CD4-positive, alpha-beta memory T cell (primary cell): ENCODE data around the gene ERCC1. TPM values are rescaled to one million over a fixed set of nuclear protein-coding genes. Genes with fewer than 3 reads are reported as not detected.
A peak's percentile ranks its signal among the peaks of the same experiment; 100 is the strongest.

Experiments
- CTCF ChIA-PET: fragments of 350-600 bp; sonication (Branson Sonifier 250); formaldehyde crosslinking; loops from one replicate; lab custom pipeline; 2021; ENCODE audit warnings: inconsistent platforms; ENCODE audit not compliant: partially characterized antibody; lab: Charles Lee
- POLR2A ChIA-PET: fragments of 350-600 bp; sonication (Branson Sonifier 250); formaldehyde crosslinking; loops from one replicate; lab custom pipeline; 2021; ENCODE audit not compliant: partially characterized antibody; lab: Charles Lee
- DNase-seq, 5 donors: peaks; one replicate each; pipeline versions ENCODE4 v3.0.0 to v3.0.0-alpha.2; 2020 to 2022; ENCODE audit warnings: mixed read lengths in 1 of 5
- H3K27ac ChIP-seq: one replicate; pipeline ENCODE4 v1.7.0; 2013; ENCODE audit warnings: low read depth, low read length
- H3K27me3 ChIP-seq: 2 replicates; pipeline ENCODE4 v1.7.0; 2013; ENCODE audit warnings: mild to moderate bottlenecking, low read length, moderate library complexity; ENCODE audit not compliant: insufficient read depth
- H3K36me3 ChIP-seq: 2 replicates; pipeline ENCODE4 v1.7.0; 2013; ENCODE audit warnings: mild to moderate bottlenecking, low read length, moderate library complexity; ENCODE audit not compliant: insufficient read depth
- H3K4me1 ChIP-seq: 2 replicates; pipeline ENCODE4 v1.7.0; 2013; ENCODE audit warnings: mild to moderate bottlenecking, low read length, moderate library complexity; ENCODE audit not compliant: insufficient read depth
- H3K4me3 ChIP-seq, 2 donors: one replicate each; pipeline ENCODE4 v1.7.0; 2013; ENCODE audit warnings: low read length in 2 of 2, mild to moderate bottlenecking in 1 of 2
- H3K9me3 ChIP-seq, 2 donors: one replicate each; pipeline ENCODE4 v1.7.0; 2013; ENCODE audit warnings: low read length in 2 of 2, control low read depth in 1 of 2; ENCODE audit not compliant: control insufficient read depth in 1 of 2
- H3K27ac Mint-ChIP-seq, 7 donors: one replicate each; pipeline ENCODE4 v1.8.0; 2020 to 2021; ENCODE audit warnings: mixed read lengths in 7 of 7, mild to moderate bottlenecking in 6 of 7, inconsistent platforms in 3 of 7, moderate library complexity in 3 of 7
- H3K27me3 Mint-ChIP-seq, 2 donors: one replicate each; pipeline ENCODE4 v1.8.0; 2020 to 2021; ENCODE audit warnings: mixed read lengths in 2 of 2
- H3K36me3 Mint-ChIP-seq, 2 donors: one replicate each; pipeline ENCODE4 v1.8.0; 2020 to 2021; ENCODE audit warnings: mixed read lengths in 2 of 2, inconsistent platforms in 1 of 2, mild to moderate bottlenecking in 1 of 2
- H3K4me1 Mint-ChIP-seq, 4 donors: one replicate each; pipeline ENCODE4 v1.8.0; 2020 to 2021; ENCODE audit warnings: mixed read lengths in 4 of 4, mild to moderate bottlenecking in 1 of 4
- H3K4me3 Mint-ChIP-seq, 8 donors: one replicate each; pipeline ENCODE4 v1.8.0; 2020 to 2021; ENCODE audit warnings: mixed read lengths in 8 of 8, mild to moderate bottlenecking in 7 of 8, moderate library complexity in 6 of 8, inconsistent platforms in 3 of 8
- H3K9me3 Mint-ChIP-seq, 8 donors: one replicate each; pipeline ENCODE4 v1.8.0; 2020 to 2021; ENCODE audit warnings: mixed read lengths in 8 of 8, mild to moderate bottlenecking in 5 of 8, inconsistent platforms in 3 of 8, moderate library complexity in 1 of 8
- intact Hi-C: fragments of 100-400 bp; cut with micrococcal nuclease; formaldehyde crosslinking; loops from one replicate; pipeline ENCODE4 v1.15.1; 2023
- polyA plus RNA-seq, 2 donors: library from polyadenylated mRNA; unstranded; fragments of 300-500 nt; fragmentation: Illumina TruSeq; gene quantifications; one replicate each; pipeline ENCODE4 v1.2.3, GENCODE V29; 2021
- total RNA-seq, 2 experiments: library from RNA; stranded (reverse); gene quantifications; one replicate each; pipeline ENCODE4 v1.2.3, GENCODE V29; 2021

The ERCC1 gene
- total and polyA plus RNA-seq, 4 experiments from 2014 or later, result 36.2 to 46.9 (median 42.4) TPM

DNA sequence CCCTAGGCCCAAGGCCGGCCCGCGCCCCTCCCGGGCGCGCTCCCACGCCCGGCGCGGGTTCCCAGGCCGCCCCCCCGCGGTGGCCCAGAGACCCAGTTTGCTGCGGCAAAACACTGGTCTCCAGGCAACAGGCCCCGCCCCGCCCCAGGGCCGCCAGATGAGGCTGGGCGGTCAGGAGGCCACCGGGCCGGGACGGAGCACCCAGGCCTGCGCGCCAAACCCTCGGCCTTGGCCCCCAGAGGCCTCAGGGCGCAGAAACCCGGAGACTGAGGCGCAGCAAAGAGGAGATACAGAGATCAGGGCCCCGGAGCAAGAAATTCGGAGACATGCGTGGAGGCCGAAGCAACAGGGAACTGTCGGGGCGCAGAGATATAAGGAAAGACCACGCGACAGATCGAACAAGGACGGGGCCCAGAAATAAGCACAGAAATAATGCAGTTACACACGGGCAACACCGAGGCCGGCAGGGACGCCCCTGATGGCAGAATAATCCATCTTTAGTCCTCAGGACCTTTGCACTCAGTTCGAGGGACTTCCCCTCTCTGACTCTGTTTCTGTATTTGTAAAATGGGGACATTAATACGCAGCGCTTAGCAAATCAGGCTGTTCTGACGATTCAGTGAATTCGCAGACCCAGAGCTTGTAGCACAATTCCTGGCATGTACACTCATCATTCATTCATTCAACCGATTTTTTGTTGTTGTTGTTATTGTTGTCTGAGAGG lies 20.8 kb upstream of the ERCC1 start:
- ChIA-PET CTCF (interaction anchor here (1.0 to 6.4 kb wide), 6 partner anchors 24 to 41 kb away, joined by 3 to 72 read pairs (median 10); partner anchors contain the start of gene FOSB), POLR2A (interaction anchor here (4.3 to 15.5 kb wide), 2 partner anchors 24 to 34 kb away, joined by 24 to 240 read pairs; partner anchors contain the start of gene FOSB)
- H3K4me1 ChIP-seq, result peaks cover 53% of the 10 kb centered on the region
- intact Hi-C loops, result no loop called here
- peak overlapping the region; percentile 78 for H3K27ac ChIP-seq
- Mint-ChIP-seq H3K36me3 (peaks cover 0 to 15% of the 10 kb centered on the region in 2 donors), H3K27ac (peak overlapping the region; percentile 85 to 98 (median 96)), H3K9me3 (no peaks in the 10 kb centered on the region), H3K27me3 (no peaks in the 10 kb centered on the region), H3K4me1 (peaks cover 37 to 79% (median 57%) of the 10 kb centered on the region in 4 donors), H3K4me3 (peak overlapping the region; percentile 37 to 86 (median 62))
- H3K27me3 ChIP-seq, result no peaks in the 10 kb centered on the region
- H3K9me3 ChIP-seq, result no peaks in the 10 kb centered on the region
- H3K4me3 ChIP-seq, result peak overlapping the region in 1 of 2 donors; percentile 30
- DNase-seq, result peak; percentile 82 to 85 (median 84)
- no peaks in the 10 kb centered on the region for H3K36me3 ChIP-seq

DNA sequence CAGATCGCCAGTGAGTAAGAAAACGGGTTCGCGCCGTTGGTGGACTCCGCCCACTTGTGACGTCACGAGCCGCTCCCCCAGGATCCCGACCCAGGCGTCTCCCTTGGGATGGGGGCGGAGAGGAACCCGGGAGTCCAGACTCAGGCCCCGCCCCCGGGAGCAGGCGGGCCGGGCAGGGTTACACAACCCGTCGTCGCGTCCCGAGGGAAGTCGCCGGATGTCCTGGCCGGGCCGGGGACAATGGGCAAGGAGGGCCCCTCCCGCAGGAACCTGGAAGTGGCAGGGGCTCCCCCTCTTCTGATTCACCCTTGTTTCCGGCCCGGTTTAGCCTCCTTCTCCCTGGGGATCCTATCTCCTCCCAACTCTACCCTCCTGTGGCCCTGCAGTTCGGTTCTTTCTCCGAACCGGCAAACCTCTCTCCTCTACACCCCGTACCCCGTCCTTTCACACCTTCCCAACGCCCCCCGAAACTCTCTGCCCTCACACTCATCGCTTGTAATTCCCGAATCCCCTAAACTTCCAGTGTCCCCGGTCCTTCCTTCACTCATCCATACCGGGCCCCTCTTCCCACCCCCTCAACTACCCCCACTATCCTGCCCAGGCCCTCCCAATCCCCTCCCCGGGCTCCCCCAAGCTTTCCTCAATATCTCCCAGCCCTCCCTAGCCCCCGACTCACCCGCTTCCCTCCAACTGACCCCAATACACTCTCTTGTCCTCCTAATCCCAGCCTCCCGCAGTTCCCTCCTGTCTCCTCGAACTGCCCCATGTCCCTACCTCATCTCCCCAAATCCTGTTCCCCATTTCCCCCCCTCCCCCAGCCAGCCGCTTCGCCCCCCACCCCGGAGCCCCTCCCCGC lies 20.0 kb upstream of the ERCC1 start:
- Mint-ChIP-seq H3K9me3 (no peaks in the 10 kb centered on the region), H3K4me1 (peaks cover 31 to 71% (median 50%) of the 10 kb centered on the region in 4 donors), H3K36me3 (peaks cover 0 to 12% of the 10 kb centered on the region in 2 donors), H3K27me3 (no peaks in the 10 kb centered on the region), H3K27ac (peak overlapping the region; percentile 85 to 98 (median 96)), H3K4me3 (peak overlapping the region; percentile 85 to 95 (median 89))
- Histone ChIP-seq H3K4me3 (peak overlapping the region; percentile 39 to 66), H3K9me3 (no peaks in the 10 kb centered on the region), H3K4me1 (peaks cover 51% of the 10 kb centered on the region), H3K27ac (peak overlapping the region; percentile 78), H3K36me3 (no peaks in the 10 kb centered on the region), H3K27me3 (no peaks in the 10 kb centered on the region)
- DNase-seq, result peak in 4 of 5 donors; percentile 36 to 75 (median 44)
- POLR2A ChIA-PET, result interaction anchor here (4.3 to 15.5 kb wide), 2 partner anchors 25 to 35 kb away, joined by 24 to 240 read pairs; partner anchors contain the start of gene FOSB
- CTCF ChIA-PET, result interaction anchor here (1.0 kb wide), 1 partner anchor 42 kb away, joined by 3 read pairs; no protein-coding TSS in a partner anchor
- intact Hi-C loops, result loop anchor here (1.0 kb wide), 2 partner anchors 26 to 35 kb away; no protein-coding TSS in a partner anchor

DNA sequence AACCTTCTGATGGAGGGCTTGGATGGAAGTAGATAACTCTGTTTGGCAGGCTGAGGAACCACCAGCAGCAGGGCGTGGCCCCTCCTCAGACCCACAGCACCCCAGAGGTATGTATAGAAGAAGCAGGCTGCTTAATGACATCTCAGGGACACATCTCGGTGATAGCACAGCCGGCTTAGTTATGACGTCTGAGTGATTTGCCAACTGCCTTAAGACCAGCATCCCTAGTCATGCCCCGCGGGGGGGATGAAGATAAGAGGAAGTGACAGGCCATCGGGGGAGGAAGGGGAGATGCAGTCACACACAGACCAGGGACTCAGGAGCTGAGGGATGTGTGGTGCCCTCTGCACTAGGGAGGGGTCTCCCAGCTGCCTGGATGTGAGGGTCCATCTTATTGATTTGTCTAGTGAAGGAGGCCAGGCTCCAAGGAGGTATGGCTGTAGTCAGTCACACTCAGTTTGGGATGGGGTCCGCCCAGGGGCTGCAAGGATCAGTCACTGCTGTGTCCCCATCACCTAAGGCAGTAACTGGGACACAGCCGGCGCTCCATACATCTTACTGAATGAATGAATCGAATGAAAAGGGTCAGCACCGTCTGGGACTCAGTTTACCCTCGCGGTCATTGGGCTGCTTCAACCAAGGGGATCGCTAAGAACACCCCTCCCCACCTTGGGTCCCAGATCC lies 19.2 kb upstream of the ERCC1 start:
- Histone ChIP-seq H3K4me1 (peaks cover 45% of the 10 kb centered on the region), H3K36me3 (no peaks in the 10 kb centered on the region), H3K4me3 (peak overlapping the region; percentile 39 to 66), H3K27me3 (no peaks in the 10 kb centered on the region), H3K27ac (peak overlapping the region; percentile 78), H3K9me3 (no peaks in the 10 kb centered on the region)
- Mint-ChIP-seq H3K27me3 (no peaks in the 10 kb centered on the region), H3K4me3 (peak overlapping the region; percentile 70 to 95 (median 88)), H3K27ac (peak overlapping the region; percentile 85 to 98 (median 96)), H3K9me3 (no peaks in the 10 kb centered on the region), H3K4me1 (peaks cover 27 to 64% (median 44%) of the 10 kb centered on the region in 4 donors), H3K36me3 (peaks cover 0 to 12% of the 10 kb centered on the region in 2 donors)
- ChIA-PET POLR2A (interaction anchor here (0.5 to 15.5 kb wide), 2 partner anchors 16 to 25 kb away, joined by 3 to 240 read pairs; partner anchors contain the start of gene FOSB), CTCF (interaction anchor here (10.2 kb wide), 1 partner anchor 38 kb away, joined by 487 read pairs; no protein-coding TSS in a partner anchor)
- peak; percentile 43 to 76 (median 47) for DNase-seq
- intact Hi-C loops, result loop anchor here (1.0 kb wide), 2 partner anchors 26 to 35 kb away; no protein-coding TSS in a partner anchor

DNA sequence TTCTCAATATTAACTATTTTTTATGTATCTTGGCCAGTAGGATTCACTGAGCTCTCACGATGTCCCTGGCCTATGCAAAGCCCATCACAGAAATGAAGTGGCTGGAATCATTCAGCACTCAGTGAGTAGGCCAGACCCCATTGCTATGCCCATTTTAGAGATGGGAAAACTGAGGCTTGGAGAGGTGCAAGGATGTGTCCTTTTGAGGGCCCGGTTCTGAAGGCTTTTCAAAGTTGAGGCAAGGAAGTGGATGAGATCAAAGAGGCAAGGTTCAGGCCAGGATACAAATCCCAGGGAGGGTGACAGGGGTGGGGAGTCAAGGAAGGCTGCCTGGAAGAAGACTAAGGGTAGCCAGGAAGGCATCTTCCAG lies 18.7 kb upstream of the ERCC1 start:
- intact Hi-C loops, result no loop called here
- H3K27me3 Mint-ChIP-seq, result no peaks in the 10 kb centered on the region
- H3K4me1 Mint-ChIP-seq, result peaks cover 24 to 60% (median 43%) of the 10 kb centered on the region in 4 donors
- POLR2A ChIA-PET, result interaction anchor here (0.5 to 15.5 kb wide), 3 partner anchors 15 to 34 kb away, joined by 3 to 240 read pairs (median 202); partner anchors contain the start of gene FOSB
- H3K36me3 Mint-ChIP-seq, result peaks cover 0 to 10% of the 10 kb centered on the region in 2 donors
- Histone ChIP-seq H3K36me3 (no peaks in the 10 kb centered on the region), H3K27ac (peak overlapping the region; percentile 78), H3K4me1 (peaks cover 45% of the 10 kb centered on the region), H3K9me3 (no peaks in the 10 kb centered on the region), H3K27me3 (no peaks in the 10 kb centered on the region), H3K4me3 (no peak overlapping the region)
- peak overlapping the region; percentile 21 to 95 (median 79) for H3K4me3 Mint-ChIP-seq
- no peaks in the 10 kb centered on the region for H3K9me3 Mint-ChIP-seq
- peak overlapping the region; percentile 85 to 98 (median 96) for H3K27ac Mint-ChIP-seq
- CTCF ChIA-PET, result interaction anchor here (10.2 kb wide), 1 partner anchor 39 kb away, joined by 487 read pairs; no protein-coding TSS in a partner anchor
- DNase-seq, result no peak

GRCh38 chr19:45440873-45441654 lies 17.3 kb upstream of the ERCC1 start:
- Histone ChIP-seq H3K27me3 (no peaks in the 10 kb centered on the region), H3K27ac (no peak overlapping the region), H3K9me3 (no peaks in the 10 kb centered on the region), H3K4me3 (no peak overlapping the region), H3K4me1 (peaks cover 40% of the 10 kb centered on the region), H3K36me3 (no peaks in the 10 kb centered on the region)
- peaks cover 0 to 5% of the 10 kb centered on the region in 2 donors for H3K36me3 Mint-ChIP-seq
- peaks cover 20 to 53% (median 37%) of the 10 kb centered on the region in 4 donors for H3K4me1 Mint-ChIP-seq
- peak overlapping the region; percentile 83 to 96 (median 92) for H3K27ac Mint-ChIP-seq
- ChIA-PET CTCF (interaction anchor here (0.6 to 10.2 kb wide), 5 partner anchors 8 to 55 kb away, joined by 3 to 487 read pairs (median 19); partner anchors contain the start of gene FOSB), POLR2A (interaction anchor here (1.1 to 5.5 kb wide), 5 partner anchors 8 to 45 kb away, joined by 5 to 202 read pairs (median 36); partner anchors contain the start of gene FOSB)
- intact Hi-C loops, result no loop called here
- H3K4me3 Mint-ChIP-seq, result peak overlapping the region; percentile 51 to 83 (median 77)
- no peak for DNase-seq
- no peaks in the 10 kb centered on the region for H3K9me3 Mint-ChIP-seq
- no peaks in the 10 kb centered on the region for H3K27me3 Mint-ChIP-seq
